Measurements from ENCODE around the gene CREB3.

The CREB3 gene

DNA sequence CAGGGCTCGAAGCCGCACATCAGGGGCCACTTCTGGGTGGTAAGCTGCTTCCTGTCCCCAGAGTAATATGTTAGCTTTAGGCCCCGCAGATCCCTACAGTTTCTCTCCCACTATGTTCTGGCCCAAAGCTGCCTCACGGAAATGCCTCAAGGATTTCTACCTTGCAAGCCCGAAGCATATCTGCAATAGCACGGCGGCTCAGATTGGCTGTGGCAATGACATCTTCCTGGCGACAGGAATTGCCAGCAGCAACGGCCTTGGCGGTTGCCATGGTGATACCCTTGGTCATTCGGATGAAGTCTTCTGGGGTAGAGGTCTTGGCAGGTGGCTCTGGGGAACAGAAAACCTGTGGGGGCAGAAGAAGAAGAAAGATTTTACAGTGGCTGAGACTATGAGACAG lies 32.4 kb upstream of the CREB3 start:
- no peak for DNase-seq (ENCODE audit: low read depth, low spot score)

GRCh38 chr9:35700942-35701341 lies 31.5 kb upstream of the CREB3 start:
- no peak overlapping the region for H3K27ac ChIP-seq
- DNase-seq (ENCODE audit: low read depth, low spot score), result no peak

More for the DNA sequence above, 32.4 kb upstream of the CREB3 start:
- no peak overlapping the region for H3K27ac ChIP-seq

- no peak overlapping the region for H3K27ac ChIP-seq
- no peak for DNase-seq (ENCODE audit: low read depth, low spot score)
Measured at GRCh38 chr9:35702696-35703095, 29.8 kb upstream of the CREB3 start.

DNA sequence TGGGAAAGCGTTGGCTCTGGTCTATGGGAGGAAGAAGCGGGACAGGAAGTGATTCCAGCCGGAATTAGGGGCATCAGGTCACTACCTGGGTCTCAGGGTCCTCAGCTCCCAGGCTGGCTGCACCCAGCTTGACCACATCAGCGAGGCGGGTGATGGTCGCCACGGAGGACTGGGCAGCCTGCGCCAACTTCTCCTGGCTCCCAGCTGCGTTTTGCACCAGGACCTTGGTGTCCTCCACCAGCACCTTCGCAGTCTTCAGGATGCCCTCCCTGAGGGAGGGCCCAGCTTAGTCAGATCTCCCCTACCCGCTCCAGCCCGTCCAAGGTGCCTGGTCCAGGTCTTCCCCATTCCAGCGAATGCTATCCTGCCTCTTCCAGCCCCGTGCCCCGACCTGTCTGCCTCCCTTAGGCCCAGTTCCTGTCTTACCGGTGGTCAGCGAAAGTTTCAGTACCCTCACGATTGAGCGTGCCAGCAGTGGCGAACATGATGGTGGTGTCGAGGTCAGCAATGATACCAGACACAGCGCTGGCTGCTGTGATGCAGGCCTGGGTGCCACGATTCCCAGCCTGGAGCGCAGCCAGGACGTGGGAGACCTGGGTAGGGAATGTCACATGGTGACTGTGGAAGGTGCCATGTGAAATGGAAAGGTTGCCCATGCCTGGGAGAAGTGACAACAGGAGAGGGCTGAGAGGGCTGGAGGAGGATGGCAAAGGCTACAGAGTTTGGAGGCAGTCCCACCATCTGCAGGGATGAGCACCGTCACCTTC lies 28.4 kb upstream of the CREB3 start:
- no peak overlapping the region for H3K27ac ChIP-seq
- no peak for DNase-seq (ENCODE audit: low read depth, low spot score)

DNA sequence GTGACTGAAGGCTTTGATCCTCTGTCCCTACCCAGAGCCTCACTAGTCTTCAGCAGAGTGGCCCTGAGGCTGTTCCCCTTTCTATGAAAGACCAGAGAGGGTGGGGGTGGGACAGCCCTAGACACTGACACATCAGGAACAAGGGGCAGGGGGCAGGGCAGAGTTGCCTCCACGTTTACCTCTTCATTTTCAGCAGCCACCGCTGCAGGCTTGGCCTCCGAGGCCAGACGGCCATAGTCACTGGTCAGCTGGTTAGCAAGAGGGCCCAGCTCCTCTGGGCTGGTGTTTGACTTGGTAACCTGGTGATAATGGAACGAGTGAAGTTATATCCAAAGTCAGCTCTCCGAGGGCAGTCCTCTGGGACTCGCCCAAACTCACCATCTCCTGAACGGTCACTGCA lies 27.1 kb upstream of the CREB3 start:
- no peak for DNase-seq (ENCODE audit: low read depth, low spot score)
- H3K27ac ChIP-seq, result no peak overlapping the region

DNA sequence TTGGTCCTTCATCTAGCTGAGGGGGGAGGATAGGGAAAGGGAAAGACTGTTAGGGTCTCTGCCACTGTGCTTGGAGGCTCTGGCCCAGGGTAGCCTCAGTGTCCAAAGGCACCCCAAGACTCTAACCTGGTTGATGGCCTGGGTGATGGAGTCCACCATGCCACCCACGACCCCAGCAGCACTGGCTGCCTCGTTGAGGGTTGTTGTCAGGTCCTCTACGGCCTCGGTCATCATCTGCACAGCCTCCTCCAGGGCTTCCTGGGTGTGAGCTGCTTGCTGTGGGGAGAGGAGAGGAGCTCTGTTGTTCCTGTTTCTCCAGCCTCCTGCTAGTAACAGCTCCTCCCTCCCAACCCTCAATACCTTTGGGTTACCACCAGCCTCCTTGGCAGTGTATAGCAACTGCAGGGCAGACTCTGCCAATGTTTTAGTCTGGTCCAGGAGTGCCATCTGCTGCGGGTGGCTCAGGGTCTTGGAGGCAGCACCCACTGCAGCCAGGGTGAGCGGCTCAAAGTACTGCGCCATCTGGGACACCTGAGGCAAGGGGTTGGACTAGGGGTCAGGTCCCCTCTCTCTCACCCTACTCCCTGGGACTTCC lies 26.5 kb upstream of the CREB3 start:
- H3K27ac ChIP-seq, result no peak overlapping the region
- DNase-seq (ENCODE audit: low read depth, low spot score), result no peak

GRCh38 chr9:35706951-35707350 lies 25.5 kb upstream of the CREB3 start:
- no peak overlapping the region for H3K27ac ChIP-seq
- no peak for DNase-seq (ENCODE audit: low read depth, low spot score)

DNA sequence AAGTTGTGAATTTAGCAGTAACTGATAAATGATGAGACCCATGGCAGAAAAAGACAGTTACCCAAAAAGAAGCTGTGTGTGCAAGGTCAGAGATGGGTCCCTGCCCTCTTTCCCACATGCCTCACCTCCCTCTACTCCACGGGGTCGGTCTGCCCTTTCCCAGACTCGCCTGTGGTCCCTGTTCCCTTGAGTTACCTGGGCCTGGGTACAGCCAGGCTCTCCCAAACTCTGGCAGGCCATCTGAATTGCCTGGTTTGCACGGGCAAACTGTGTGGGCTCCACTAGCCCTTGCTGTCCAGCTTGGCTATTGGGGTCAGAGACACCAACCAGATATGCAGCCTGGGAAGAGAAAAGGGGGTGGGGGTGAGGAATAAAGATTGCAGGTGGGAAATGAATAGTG lies 24.3 kb upstream of the CREB3 start:
- DNase-seq (ENCODE audit: low read depth, low spot score), result no peak
- no peak overlapping the region for H3K27ac ChIP-seq

- H3K27ac ChIP-seq, result no peak overlapping the region
- no peak for DNase-seq (ENCODE audit: low read depth, low spot score)
Measured at GRCh38 chr9:35710818-35711500, 21.5 kb upstream of the CREB3 start.

- no peak overlapping the region for H3K27ac ChIP-seq
Measured at GRCh38 chr9:35711501-35712428, 20.7 kb upstream of the CREB3 start.

GRCh38 chr9:35712762-35713400 lies 19.6 kb upstream of the CREB3 start:
- no peak overlapping the region for H3K27ac ChIP-seq
- DNase-seq (ENCODE audit: low read depth, low spot score), result no peak

More at GRCh38 chr9:35711501-35712428, 20.7 kb upstream of the CREB3 start:
- DNase-seq (ENCODE audit: low read depth, low spot score), result no peak

- no peak overlapping the region for H3K27ac ChIP-seq
- no peak for DNase-seq (ENCODE audit: low read depth, low spot score)
Measured at GRCh38 chr9:35713578-35713977, 18.9 kb upstream of the CREB3 start.

DNA sequence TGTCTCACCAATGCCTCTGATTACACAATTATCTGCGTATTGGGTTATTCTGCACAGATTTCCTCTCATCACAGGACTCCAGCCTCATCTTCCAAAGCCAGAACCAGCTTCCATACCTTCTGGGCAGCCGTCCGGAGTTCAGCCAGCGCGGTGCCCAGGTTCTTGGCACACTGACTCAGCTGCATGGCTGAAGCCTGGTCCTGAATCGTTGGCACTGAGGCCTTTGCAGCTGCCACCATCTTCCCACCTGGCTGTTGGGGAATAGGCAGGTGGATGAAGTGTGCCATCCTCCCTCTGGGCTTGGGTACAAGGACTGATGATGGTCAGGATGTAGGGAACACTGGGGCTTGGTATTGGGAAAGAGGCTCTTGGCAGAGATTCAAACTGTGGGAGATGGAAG lies 18.3 kb upstream of the CREB3 start:
- no peak overlapping the region for H3K27ac ChIP-seq

GRCh38 chr9:35714579-35715252 lies 17.8 kb upstream of the CREB3 start:
- DNase-seq (ENCODE audit: low read depth, low spot score), result no peak
- no peak overlapping the region for H3K27ac ChIP-seq

More for the DNA sequence above, 18.3 kb upstream of the CREB3 start:
- no peak for DNase-seq (ENCODE audit: low read depth, low spot score)

DNA sequence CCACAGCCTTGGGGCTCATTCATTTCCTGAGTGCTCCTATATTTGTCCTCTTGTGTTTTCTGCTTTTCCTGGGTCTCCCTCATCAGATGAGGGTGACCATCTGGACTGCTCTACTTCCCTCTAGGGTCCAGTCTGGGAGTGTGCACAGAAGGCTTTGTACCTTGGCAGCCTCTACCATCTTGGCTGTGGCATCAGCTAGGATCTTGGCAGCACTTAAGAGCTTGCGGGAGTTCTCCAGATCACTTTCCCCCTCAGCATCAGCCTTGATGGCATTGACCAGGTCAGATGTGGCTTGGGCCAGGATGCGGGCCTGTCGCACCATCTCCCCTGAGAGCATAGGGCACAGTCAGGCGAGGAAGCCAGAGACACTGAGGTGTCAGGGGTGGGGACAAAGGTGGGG lies 16.2 kb upstream of the CREB3 start:
- no peak for DNase-seq (ENCODE audit: low read depth, low spot score)
- no peak overlapping the region for H3K27ac ChIP-seq

- DNase-seq (ENCODE audit: low read depth, low spot score), result no peak
- H3K27ac ChIP-seq, result no peak overlapping the region
Measured at GRCh38 chr9:35717132-35717870, 15.2 kb upstream of the CREB3 start.

GRCh38 chr9:35718721-35719511 lies 13.6 kb upstream of the CREB3 start:
- peak; percentile 64 for DNase-seq (ENCODE audit: low read depth, low spot score)
- H3K27ac ChIP-seq, result peak overlapping the region; percentile 73

DNA sequence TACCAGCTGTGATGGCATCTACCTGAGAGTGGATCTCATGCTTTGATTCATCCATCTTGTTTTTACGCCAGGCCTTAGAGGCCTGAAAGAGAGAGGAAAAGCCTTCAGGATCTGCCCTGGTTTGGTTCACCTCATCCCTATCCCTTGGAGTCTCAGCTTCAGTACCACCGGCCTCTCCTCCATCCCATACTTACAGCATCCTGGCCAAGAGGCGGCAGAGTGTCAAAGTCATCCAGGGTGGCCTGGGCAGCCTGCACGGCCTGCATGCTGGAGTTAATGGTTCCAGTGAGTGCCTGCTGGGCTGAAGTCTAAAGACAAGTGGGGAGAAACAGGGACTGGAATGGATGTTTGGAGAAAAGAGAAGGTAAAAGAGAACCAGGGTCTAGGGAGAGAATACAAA lies 12.9 kb upstream of the CREB3 start:
- no peak for DNase-seq (ENCODE audit: low read depth, low spot score)
- peak overlapping the region; percentile 73 for H3K27ac ChIP-seq

Data from epithelial cell of prostate (primary cell).